Heart right ventricle (tissue), 16 donors: ENCODE results near the gene PHACTR3. TPM values are rescaled to one million over a fixed set of nuclear protein-coding genes. Genes with fewer than 3 reads are reported as not detected.
A peak's percentile ranks its signal among the peaks of the same experiment; 100 is the strongest.

Experiments
- ATAC-seq, 8 donors: fragments of 200-7000 bp; cut with Tn5 transposase; one replicate each; pipeline ENCODE4 v1.9.1; 2020; ENCODE audit warnings: mild to moderate bottlenecking in 8 of 8, moderate library complexity in 8 of 8, moderate number of reproducible peaks in 1 of 8
- DNase-seq, 2 donors: peaks; one replicate each; pipeline ENCODE4 v3.0.0-alpha.2; 2020
- H3K27ac ChIP-seq, 10 donors: fragments of 200-600 bp; sonication (generic) in 2 of 10; one replicate each; pipeline versions ENCODE4 v1.5.0 to v1.8.0; 2020 to 2022; ENCODE audit warnings: mild to moderate bottlenecking in 3 of 10
- H3K27me3 ChIP-seq, 7 donors: fragments of 200-600 bp; one replicate each; pipeline ENCODE4 v1.8.0; 2021 to 2022; ENCODE audit warnings: mild to moderate bottlenecking in 2 of 7
- H3K36me3 ChIP-seq, 9 donors: fragments of 200-600 bp; sonication (generic) in 1 of 9; one replicate each; pipeline versions ENCODE4 v1.5.0 to v1.8.0; 2020 to 2022; ENCODE audit warnings: mild to moderate bottlenecking in 2 of 9
- H3K4me1 ChIP-seq, 9 donors: fragments of 200-600 bp; sonication (generic) in 1 of 9; one replicate each; pipeline versions ENCODE4 v1.5.0 to v1.8.0; 2020 to 2022; ENCODE audit warnings: mild to moderate bottlenecking in 4 of 9
- H3K4me3 ChIP-seq, 10 donors: fragments of 200-600 bp; sonication (generic) in 2 of 10; one replicate each; pipeline versions ENCODE4 v1.5.0 to v1.8.0; 2020 to 2022; ENCODE audit warnings: mild to moderate bottlenecking in 7 of 10, moderate library complexity in 2 of 10
- H3K9me3 ChIP-seq, 11 donors: fragments of 200-600 bp in 10 of 11; sonication (generic) in 2 of 11; one replicate each; pipeline versions ENCODE4 v1.5.0 to v1.8.0; 2013 to 2022; ENCODE audit warnings: mild to moderate bottlenecking in 2 of 11, control low read depth in 1 of 11, moderate library complexity in 1 of 11
- CTCF ChIP-seq, 9 donors: fragments of 200-600 bp; sonication (generic) in 2 of 9; IDR thresholded peaks; one replicate each; pipeline versions ENCODE4 v1.5.0 to v1.8.0; 2021 to 2022; ENCODE audit warnings: antibody characterized with exemption in 9 of 9, mild to moderate bottlenecking in 5 of 9, moderate library complexity in 1 of 9
- WGBS, 2 donors: extraction: QIAGEN DNeasy Blood & Tissue Kit; methylation state at CpG; one replicate each; pipeline ENCODE4 v1.1.7; 2013; ENCODE audit warnings: inconsistent platforms in 1 of 2; 5-methylcytosine and 5-hydroxymethylcytosine counted together
- intact Hi-C, 10 donors: fragments of 100-400 bp; cut with DNase I; formaldehyde crosslinking; loops; one replicate each; pipeline versions ENCODE4 v1.11.1 to v1.14.2; 2022
- polyA plus RNA-seq, 2 donors: library from polyadenylated mRNA; stranded (reverse); fragments of 200-250 nt; gene quantifications; one replicate each; pipeline ENCODE4 v1.2.3, GENCODE V29; 2013
- total RNA-seq, 10 donors: library from RNA; stranded (reverse); fragmentation: NEBNext Ultra II Directional in 3 of 10; extraction: Animal tissue kit (Norgen Biotek cat#: 25700) in 3 of 10; gene quantifications; one replicate each; pipeline versions ENCODE4 v1.2.1 to v1.2.4, GENCODE V29; 2021 to 2023
- donor health status: Arrhythmogenic right ventricular cardiomyopathy.
- donor health status: ischemic (EF 13 %, LVEDD 7.1; RV severe dilation, severe dysfunction).
- donor health status: healthy with polysubstance abuse.
- donor health status: DM: no; HTN: yes; CAD: no.
- donor health status: DM: no; HTN: no; CAD: no.
- donor health status: ischemic (EF 25% LVEDD 6.9; RV normal size, moderate dysfunction).
- donor health status: ischemic (EF 25% LVEDD 5.7; RV mildly dilated, moderate dysfunction).
- donor health status: healthy.
- donor health status: DM: yes; HTN: yes; CAD: no.
- donor health status: Ischemic cardiomyopathy.
- donor health status: ischemic (EF 35%, LVEDD 5.7; RV mildly dilated, moderate dysfunction).
- donor health status: nonischemic (EF 11% LVEDD 7.7; RV severe dilation, severe dysfunction).
- donor health status: DM: yes; HTN: yes; CAD: no.
- donor health status: PGD.
- donor health status: ischemic (EF 29% LVEDD 5.4; RV normal size, mild dysfunction).
- donor health status: nonischemic (EF 23%, LVEDD 6.1; RV moderate dilation, normal function).

Gene PHACTR3
- total and polyA plus RNA-seq, 12 donors, result 0.51 to 24.1 (median 3.7) TPM

- no peak for DNase-seq
- peak in 1 of 8 donors; percentile 36 for ATAC-seq
- WGBS, 2 donors, result 58 to 65% methylated on average over 19 of the region's 19 CpGs
- Histone ChIP-seq H3K4me1 (peaks cover 0 to 26% (median 14%) of the 10 kb centered on the region in 9 donors), H3K4me3 (no peak overlapping the region), H3K27ac (no peak overlapping the region), H3K36me3 (no peaks in the 10 kb centered on the region), H3K9me3 (no peaks in the 10 kb centered on the region), H3K27me3 (peaks cover 0 to 5% (median 0%) of the 10 kb centered on the region in 7 donors)
- intact Hi-C loops, result no loop called here
- no peak for TF ChIP-seq CTCF (IDR thresholded peaks at IDR 0.05)
Measured at GRCh38 chr20:59829054-59829785, 224.9 kb downstream of the PHACTR3 start.

GRCh38 chr20:59829786-59830664 lies 225.7 kb downstream of the PHACTR3 start:
- ATAC-seq, result no peak
- peaks cover 0 to 27% (median 18%) of the 10 kb centered on the region in 9 donors for H3K4me1 ChIP-seq
- H3K9me3 ChIP-seq, result no peaks in the 10 kb centered on the region
- 66 to 77% methylated on average over 12 of the region's 12 CpGs for WGBS, 2 donors
- no peak overlapping the region for H3K4me3 ChIP-seq
- intact Hi-C loops, result loop anchor here in 2 of 10 donors (10.0 kb wide), 2 partner anchors 45 to 245 kb away; no protein-coding TSS in a partner anchor
- no peak for TF ChIP-seq CTCF (IDR thresholded peaks at IDR 0.05)
- no peaks in the 10 kb centered on the region for H3K36me3 ChIP-seq
- no peak for DNase-seq
- no peak overlapping the region for H3K27ac ChIP-seq
- peaks cover 0 to 5% (median 0%) of the 10 kb centered on the region in 7 donors for H3K27me3 ChIP-seq

- no peaks in the 10 kb centered on the region for H3K9me3 ChIP-seq
- H3K27ac ChIP-seq, result no peak overlapping the region
- DNase-seq (peak in 1 of 2 donors; percentile 47), ATAC-seq (peak in 2 of 8 donors; percentile 24 to 60)
- WGBS, 2 donors, result 37 to 51% methylated on average over 6 of the region's 6 CpGs
- TF ChIP-seq CTCF (IDR thresholded peaks at IDR 0.05), result no peak
- peaks cover 6 to 33% (median 24%) of the 10 kb centered on the region in 9 donors for H3K4me1 ChIP-seq
- intact Hi-C loops, result loop anchor here in 2 of 10 donors (10.0 kb wide), 2 partner anchors 46 to 246 kb away; no protein-coding TSS in a partner anchor
- no peaks in the 10 kb centered on the region for H3K36me3 ChIP-seq
- H3K4me3 ChIP-seq, result no peak overlapping the region
- peaks cover 0 to 5% (median 0%) of the 10 kb centered on the region in 7 donors for H3K27me3 ChIP-seq
Measured at GRCh38 chr20:59830665-59831023, 226.3 kb downstream of the PHACTR3 start.
